Measurements from ENCODE around the gene C3orf70. TPM values are rescaled to one million over a fixed set of nuclear protein-coding genes. Genes with fewer than 3 reads are reported as not detected.

The C3orf70 gene
- total and polyA plus RNA-seq, 2 of the 8 experiments (the other 6 are each of a cell fraction or from before 2014, with no cell fraction given): 1.7 to 2.0 TPM

GRCh38 chr3:185082149-185082548 lies 70.7 kb downstream of the C3orf70 start (continued):
- TF ChIP-seq, protein P1, sequence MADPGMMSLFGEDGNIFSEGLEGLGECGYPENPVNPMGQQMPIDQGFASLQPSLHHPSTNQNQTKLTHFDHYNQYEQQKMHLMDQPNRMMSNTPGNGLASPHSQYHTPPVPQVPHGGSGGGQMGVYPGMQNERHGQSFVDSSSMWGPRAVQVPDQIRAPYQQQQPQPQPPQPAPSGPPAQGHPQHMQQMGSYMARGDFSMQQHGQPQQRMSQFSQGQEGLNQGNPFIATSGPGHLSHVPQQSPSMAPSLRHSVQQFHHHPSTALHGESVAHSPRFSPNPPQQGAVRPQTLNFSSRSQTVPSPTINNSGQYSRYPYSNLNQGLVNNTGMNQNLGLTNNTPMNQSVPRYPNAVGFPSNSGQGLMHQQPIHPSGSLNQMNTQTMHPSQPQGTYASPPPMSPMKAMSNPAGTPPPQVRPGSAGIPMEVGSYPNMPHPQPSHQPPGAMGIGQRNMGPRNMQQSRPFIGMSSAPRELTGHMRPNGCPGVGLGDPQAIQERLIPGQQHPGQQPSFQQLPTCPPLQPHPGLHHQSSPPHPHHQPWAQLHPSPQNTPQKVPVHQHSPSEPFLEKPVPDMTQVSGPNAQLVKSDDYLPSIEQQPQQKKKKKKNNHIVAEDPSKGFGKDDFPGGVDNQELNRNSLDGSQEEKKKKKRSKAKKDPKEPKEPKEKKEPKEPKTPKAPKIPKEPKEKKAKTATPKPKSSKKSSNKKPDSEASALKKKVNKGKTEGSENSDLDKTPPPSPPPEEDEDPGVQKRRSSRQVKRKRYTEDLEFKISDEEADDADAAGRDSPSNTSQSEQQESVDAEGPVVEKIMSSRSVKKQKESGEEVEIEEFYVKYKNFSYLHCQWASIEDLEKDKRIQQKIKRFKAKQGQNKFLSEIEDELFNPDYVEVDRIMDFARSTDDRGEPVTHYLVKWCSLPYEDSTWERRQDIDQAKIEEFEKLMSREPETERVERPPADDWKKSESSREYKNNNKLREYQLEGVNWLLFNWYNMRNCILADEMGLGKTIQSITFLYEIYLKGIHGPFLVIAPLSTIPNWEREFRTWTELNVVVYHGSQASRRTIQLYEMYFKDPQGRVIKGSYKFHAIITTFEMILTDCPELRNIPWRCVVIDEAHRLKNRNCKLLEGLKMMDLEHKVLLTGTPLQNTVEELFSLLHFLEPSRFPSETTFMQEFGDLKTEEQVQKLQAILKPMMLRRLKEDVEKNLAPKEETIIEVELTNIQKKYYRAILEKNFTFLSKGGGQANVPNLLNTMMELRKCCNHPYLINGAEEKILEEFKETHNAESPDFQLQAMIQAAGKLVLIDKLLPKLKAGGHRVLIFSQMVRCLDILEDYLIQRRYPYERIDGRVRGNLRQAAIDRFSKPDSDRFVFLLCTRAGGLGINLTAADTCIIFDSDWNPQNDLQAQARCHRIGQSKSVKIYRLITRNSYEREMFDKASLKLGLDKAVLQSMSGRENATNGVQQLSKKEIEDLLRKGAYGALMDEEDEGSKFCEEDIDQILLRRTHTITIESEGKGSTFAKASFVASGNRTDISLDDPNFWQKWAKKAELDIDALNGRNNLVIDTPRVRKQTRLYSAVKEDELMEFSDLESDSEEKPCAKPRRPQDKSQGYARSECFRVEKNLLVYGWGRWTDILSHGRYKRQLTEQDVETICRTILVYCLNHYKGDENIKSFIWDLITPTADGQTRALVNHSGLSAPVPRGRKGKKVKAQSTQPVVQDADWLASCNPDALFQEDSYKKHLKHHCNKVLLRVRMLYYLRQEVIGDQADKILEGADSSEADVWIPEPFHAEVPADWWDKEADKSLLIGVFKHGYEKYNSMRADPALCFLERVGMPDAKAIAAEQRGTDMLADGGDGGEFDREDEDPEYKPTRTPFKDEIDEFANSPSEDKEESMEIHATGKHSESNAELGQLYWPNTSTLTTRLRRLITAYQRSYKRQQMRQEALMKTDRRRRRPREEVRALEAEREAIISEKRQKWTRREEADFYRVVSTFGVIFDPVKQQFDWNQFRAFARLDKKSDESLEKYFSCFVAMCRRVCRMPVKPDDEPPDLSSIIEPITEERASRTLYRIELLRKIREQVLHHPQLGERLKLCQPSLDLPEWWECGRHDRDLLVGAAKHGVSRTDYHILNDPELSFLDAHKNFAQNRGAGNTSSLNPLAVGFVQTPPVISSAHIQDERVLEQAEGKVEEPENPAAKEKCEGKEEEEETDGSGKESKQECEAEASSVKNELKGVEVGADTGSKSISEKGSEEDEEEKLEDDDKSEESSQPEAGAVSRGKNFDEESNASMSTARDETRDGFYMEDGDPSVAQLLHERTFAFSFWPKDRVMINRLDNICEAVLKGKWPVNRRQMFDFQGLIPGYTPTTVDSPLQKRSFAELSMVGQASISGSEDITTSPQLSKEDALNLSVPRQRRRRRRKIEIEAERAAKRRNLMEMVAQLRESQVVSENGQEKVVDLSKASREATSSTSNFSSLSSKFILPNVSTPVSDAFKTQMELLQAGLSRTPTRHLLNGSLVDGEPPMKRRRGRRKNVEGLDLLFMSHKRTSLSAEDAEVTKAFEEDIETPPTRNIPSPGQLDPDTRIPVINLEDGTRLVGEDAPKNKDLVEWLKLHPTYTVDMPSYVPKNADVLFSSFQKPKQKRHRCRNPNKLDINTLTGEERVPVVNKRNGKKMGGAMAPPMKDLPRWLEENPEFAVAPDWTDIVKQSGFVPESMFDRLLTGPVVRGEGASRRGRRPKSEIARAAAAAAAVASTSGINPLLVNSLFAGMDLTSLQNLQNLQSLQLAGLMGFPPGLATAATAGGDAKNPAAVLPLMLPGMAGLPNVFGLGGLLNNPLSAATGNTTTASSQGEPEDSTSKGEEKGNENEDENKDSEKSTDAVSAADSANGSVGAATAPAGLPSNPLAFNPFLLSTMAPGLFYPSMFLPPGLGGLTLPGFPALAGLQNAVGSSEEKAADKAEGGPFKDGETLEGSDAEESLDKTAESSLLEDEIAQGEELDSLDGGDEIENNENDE (IDR thresholded peaks at IDR 0.05; ENCODE audit: insufficient replicate concordance, low read length): no peak
- TF ChIP-seq YY1 (IDR thresholded peaks at IDR 0.05; ENCODE audit: low read depth, low read length) (no peak), SIRT6 (IDR thresholded peaks at IDR 0.05; ENCODE audit: low read length) (no peak), SIN3A (conservative IDR thresholded peaks at IDR 0.05 in 1 of 2, IDR thresholded peaks at IDR 0.05 in 1 of 2; ENCODE audit: low read depth in 1 of 2, low read length in 2 of 2) (no peak), BACH1 (IDR thresholded peaks at IDR 0.05; ENCODE audit: low read length) (no peak), RNF2 (IDR thresholded peaks at IDR 0.05; ENCODE audit: borderline replicate concordance, low read depth, low read length, missing control alignments, poor library complexity, severe bottlenecking) (no peak), EZH2 (IDR thresholded peaks at IDR 0.05; ENCODE audit: low read depth, low read length, severe bottlenecking) (no peak), HDAC6 (IDR thresholded peaks at IDR 0.05; ENCODE audit: low read depth, low read length) (no peak), E2F6 (IDR thresholded peaks at IDR 0.05) (no peak), GTF2F1 (IDR thresholded peaks at IDR 0.05; ENCODE audit: borderline replicate concordance, low read depth, low read length) (no peak)
